Endothelial cell of umbilical vein (primary cell): ENCODE results near the gene PRKAR2B.
"Not testable (repeated sequence)": the region's sequence is repeated elsewhere in the genome, so short reads cannot be mapped to it uniquely, and the experiment has no call there.

Experiments used
- CTCF ChIP-seq, 2 donors: IDR thresholded peaks; 1 replicate in 1 of 2; 2 replicates in 1 of 2; pipeline ENCODE4 v1.5.1; 2011; ENCODE audit warnings: low read length in 2 of 2, mild to moderate bottlenecking in 2 of 2, moderate library complexity in 2 of 2, control low read depth in 1 of 2, inconsistent platforms in 1 of 2, low read depth in 1 of 2; ENCODE audit not compliant: insufficient read depth in 1 of 2; ENCODE audit errors: extremely low read depth in 1 of 2
- EZH2 ChIP-seq: IDR thresholded peaks from 2 replicates; pipeline ENCODE4 v1.6.1; 2012; ENCODE audit warnings: borderline replicate concordance, low read depth, mild to moderate bottlenecking, moderate library complexity, low read length, inconsistent platforms; ENCODE audit not compliant: severe bottlenecking
- FOS ChIP-seq: IDR thresholded peaks from 2 replicates; pipeline ENCODE4 v1.6.1; 2011; ENCODE audit warnings: mild to moderate bottlenecking, low read length, moderate library complexity, borderline replicate concordance; ENCODE audit not compliant: insufficient read depth
- GATA2 ChIP-seq: IDR thresholded peaks from 2 replicates; pipeline ENCODE4 v1.7.0; 2011; ENCODE audit warnings: low read depth, mild to moderate bottlenecking, moderate library complexity, mixed read lengths, low read length; ENCODE audit not compliant: insufficient read length, insufficient read depth
- JUN ChIP-seq: IDR thresholded peaks from 2 replicates; pipeline ENCODE4 v1.6.1; 2011; ENCODE audit warnings: borderline replicate concordance, low read depth; ENCODE audit not compliant: insufficient read length, insufficient read depth
- MYC ChIP-seq: IDR thresholded peaks from one replicate; pipeline ENCODE4 v1.6.1; 2011; ENCODE audit warnings: mild to moderate bottlenecking, low read depth, low read length
- POLR2A ChIP-seq: IDR thresholded peaks from 2 replicates; pipeline ENCODE4 v1.6.1; 2012; ENCODE audit warnings: low read depth, mild to moderate bottlenecking, control low read depth, low read length
- POLR2AphosphoS5 ChIP-seq: IDR thresholded peaks from 2 replicates; pipeline ENCODE4 v1.6.1; 2012; ENCODE audit warnings: low read depth, mild to moderate bottlenecking, control low read depth, low read length, moderate library complexity; ENCODE audit not compliant: insufficient read depth
- TF ChIP-seq, protein P1 (sequence below): IDR thresholded peaks from 2 replicates; pipeline ENCODE4 v1.6.1; 2011; ENCODE audit not compliant: insufficient read depth, insufficient read length

DNA sequence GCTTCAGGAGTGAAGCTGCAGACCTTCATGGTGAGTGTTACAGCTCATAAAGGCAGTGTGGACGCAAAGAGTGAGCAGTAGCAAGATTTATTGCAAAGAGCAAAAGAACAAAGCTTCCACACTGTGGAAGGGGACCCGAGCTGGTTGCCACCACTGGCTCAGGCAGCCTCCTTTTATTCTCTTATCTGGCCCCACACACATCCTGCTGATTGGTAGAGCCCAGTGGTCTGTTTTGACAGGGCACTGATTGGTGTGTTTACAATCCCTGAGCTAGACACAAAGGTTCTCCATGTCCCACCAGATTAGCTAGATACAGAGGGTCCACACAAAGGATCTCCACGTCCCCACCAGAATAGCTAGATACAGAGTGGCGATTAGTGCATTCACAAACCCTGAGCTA is 2.7 kb upstream of the PRKAR2B start:
- not testable (repeated sequence) for TF ChIP-seq CTCF (IDR thresholded peaks at IDR 0.05; ENCODE audit: extremely low read depth in 1 of 2, insufficient read depth in 1 of 2, low read depth in 1 of 2, low read length in 2 of 2); POLR2AphosphoS5; POLR2A; EZH2; GATA2; JUN; MYC; FOS
- TF ChIP-seq, protein P1, sequence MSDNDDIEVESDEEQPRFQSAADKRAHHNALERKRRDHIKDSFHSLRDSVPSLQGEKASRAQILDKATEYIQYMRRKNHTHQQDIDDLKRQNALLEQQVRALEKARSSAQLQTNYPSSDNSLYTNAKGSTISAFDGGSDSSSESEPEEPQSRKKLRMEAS: not testable (repeated sequence)
